IMR-90 (cell line): ENCODE results near the gene MRPL41. TPM values are rescaled to one million over a fixed set of nuclear protein-coding genes. Genes with fewer than 3 reads are reported as not detected.
A peak's percentile ranks its signal among the peaks of the same experiment; 100 is the strongest.

Source experiments
- ATAC-seq: fragments of 200-7000 bp; cut with Tn5 transposase; 2 replicates; pipeline ENCODE4 v1.9.1; 2020; ENCODE audit warnings: low read depth, mild to moderate bottlenecking, moderate library complexity
- BruUV-seq: library from RNA; stranded (reverse); fragments of 400-500 nt; replicated peaks from 2 replicates; lab custom pipeline; 2021; lab: Mats Ljungman, UMichigan
- CTCF ChIA-PET: fragments of 300-600 bp; formaldehyde crosslinking; extraction: SDS; loops from one replicate; lab custom pipeline; 2021; ENCODE audit warnings: antibody characterized with exemption; lab: Yijun Ruan, JAX
- POLR2A ChIA-PET: fragments of 300-600 bp; sonication (Branson Sonifier 250); formaldehyde crosslinking; loops from one replicate; lab custom pipeline; 2022; ENCODE audit warnings: antibody characterized with exemption; ENCODE audit not compliant: unreplicated experiment; lab: Charles Lee
- DNase-seq: peaks from one replicate; pipeline ENCODE4 v3.0.0; 2013
- H2AFZ ChIP-seq: replicated peaks from 2 replicates; pipeline ENCODE3; 2013; ENCODE audit warnings: low read length, mild to moderate bottlenecking; ENCODE audit not compliant: poor library complexity
- H2AK5ac ChIP-seq: 2 replicates; pipeline ENCODE4 v1.6.1; 2013; ENCODE audit warnings: low read depth, low read length, inconsistent platforms
- H2AK9ac ChIP-seq: replicated peaks from 2 replicates; pipeline ENCODE3; 2013; ENCODE audit warnings: mild to moderate bottlenecking, low read depth, low read length, moderate library complexity; ENCODE audit not compliant: poor library complexity
- H2BK120ac ChIP-seq: 2 replicates; pipeline ENCODE4 v1.6.1; 2013; ENCODE audit warnings: low read depth, low read length, inconsistent platforms
- H2BK15ac ChIP-seq: 3 replicates; pipeline ENCODE4 v1.6.1; 2013; ENCODE audit warnings: low read depth, low read length, inconsistent platforms
- H2BK20ac ChIP-seq: 2 replicates; pipeline ENCODE4 v1.6.1; 2013; ENCODE audit warnings: low read depth, mild to moderate bottlenecking, inconsistent platforms, low read length, moderate library complexity
- H2BK5ac ChIP-seq: 2 replicates; pipeline ENCODE4 v1.6.1; 2013; ENCODE audit warnings: mild to moderate bottlenecking, low read depth, low read length, inconsistent platforms; ENCODE audit not compliant: poor library complexity, severe bottlenecking
- H3K14ac ChIP-seq: replicated peaks from 2 replicates; pipeline ENCODE4 v1.6.1; 2013; ENCODE audit warnings: low read depth, low read length, inconsistent platforms
- H3K18ac ChIP-seq: 2 replicates; pipeline ENCODE4 v1.6.1; 2013; ENCODE audit warnings: low read depth, low read length, control low read depth
- H3K23ac ChIP-seq: 2 replicates; pipeline ENCODE4 v1.6.1; 2013; ENCODE audit warnings: low read depth, low read length, inconsistent platforms
- H3K27ac ChIP-seq: 2 replicates; pipeline ENCODE4 v1.5.1; 2013; ENCODE audit warnings: mild to moderate bottlenecking, control low read depth, low read length; ENCODE audit not compliant: insufficient read depth
- H3K27me3 ChIP-seq: 2 replicates; pipeline ENCODE4 v1.6.1; 2013; ENCODE audit warnings: low read length; ENCODE audit not compliant: control insufficient read depth, insufficient read depth
- H3K36me3 ChIP-seq: 2 replicates; pipeline ENCODE4 v1.6.1; 2013; ENCODE audit warnings: low read length, mixed read lengths; ENCODE audit not compliant: control insufficient read depth, insufficient read depth
- H3K4ac ChIP-seq: 2 replicates; pipeline ENCODE4 v1.6.1; 2013; ENCODE audit warnings: low read depth, low read length, inconsistent platforms
- H3K4me1 ChIP-seq: 2 replicates; pipeline ENCODE4 v1.6.1; 2013; ENCODE audit warnings: low read length, mixed read lengths; ENCODE audit not compliant: control insufficient read depth, insufficient read depth
- H3K4me2 ChIP-seq: 2 replicates; pipeline ENCODE4 v1.6.1; 2013; ENCODE audit warnings: low read depth, mild to moderate bottlenecking, control low read depth, low read length, moderate library complexity
- H3K4me3 ChIP-seq: 2 replicates; pipeline ENCODE4 v1.5.1; 2013; ENCODE audit warnings: low read depth, mild to moderate bottlenecking, control low read depth, low read length, moderate library complexity; ENCODE audit not compliant: insufficient read depth
- H3K56ac ChIP-seq: 2 replicates; pipeline ENCODE4 v1.6.1; 2013; ENCODE audit warnings: low read length, inconsistent platforms; ENCODE audit not compliant: insufficient read depth; ENCODE audit errors: extremely low read depth
- H3K79me1 ChIP-seq, 2 experiments: 2 replicates each; pipeline ENCODE4 v1.6.1; 2013; ENCODE audit warnings: low read length in 2 of 2, inconsistent platforms in 1 of 2, low read depth in 1 of 2
- H3K9ac ChIP-seq: 2 replicates; pipeline ENCODE4 v1.6.1; 2013; ENCODE audit warnings: low read depth, low read length, control low read depth
- H3K9me1 ChIP-seq: 2 replicates; pipeline ENCODE4 v1.6.1; 2013; ENCODE audit warnings: low read length, inconsistent platforms; ENCODE audit not compliant: insufficient read depth
- H3K9me3 ChIP-seq: 2 replicates; pipeline ENCODE4 v1.6.1; 2013; ENCODE audit warnings: low read length; ENCODE audit not compliant: control insufficient read depth, insufficient read depth
- H4K20me1 ChIP-seq: 2 replicates; pipeline ENCODE4 v1.6.1; 2013; ENCODE audit warnings: low read length, inconsistent platforms; ENCODE audit not compliant: insufficient read depth
- H4K5ac ChIP-seq: 2 replicates; pipeline ENCODE4 v1.6.1; 2013; ENCODE audit warnings: mild to moderate bottlenecking, low read depth, low read length, control low read depth
- H4K8ac ChIP-seq, 2 experiments: 2 replicates each; pipeline ENCODE4 v1.6.1; 2013; ENCODE audit warnings: low read depth in 2 of 2, low read length in 2 of 2, control low read depth in 1 of 2, inconsistent platforms in 1 of 2
- H4K91ac ChIP-seq: 2 replicates; pipeline ENCODE4 v1.6.1; 2013; ENCODE audit warnings: low read depth, low read length, inconsistent platforms; ENCODE audit not compliant: insufficient read depth
- CEBPB ChIP-seq: IDR thresholded peaks from 2 replicates; pipeline ENCODE4 v1.6.1; 2012; ENCODE audit warnings: low read depth, low read length, improper control_type of control experiment
- CHD1 ChIP-seq: IDR thresholded peaks from 2 replicates; pipeline ENCODE4 v1.6.1; 2012; ENCODE audit warnings: low read depth, low read length, improper control_type of control experiment
- FOS ChIP-seq: fragments of 150-350 bp; IDR thresholded peaks from 2 replicates; pipeline ENCODE4 v1.6.1; 2016; ENCODE audit warnings: low read depth, low read length
- MAFK ChIP-seq: IDR thresholded peaks from 2 replicates; pipeline ENCODE4 v1.6.1; 2012; ENCODE audit warnings: low read depth, low read length, improper control_type of control experiment
- MXI1 ChIP-seq: IDR thresholded peaks from 2 replicates; pipeline ENCODE4 v1.6.1; 2012; ENCODE audit warnings: low read depth, mild to moderate bottlenecking, low read length, moderate library complexity, borderline replicate concordance
- RFX5 ChIP-seq: IDR thresholded peaks from 2 replicates; pipeline ENCODE4 v1.8.0; 2012; ENCODE audit warnings: low read depth, mild to moderate bottlenecking, low read length, moderate library complexity
- WGBS, 2 experiments: methylation state at CpG; one replicate each; pipeline versions ENCODE4 v1.1.5 to v1.1.7; 2013; ENCODE audit warnings: missing lambda C conversion rate in 2 of 2; ENCODE audit not compliant: insufficient read length in 1 of 2; ENCODE audit errors: extremely low coverage in 2 of 2; 5-methylcytosine and 5-hydroxymethylcytosine counted together
- dilution Hi-C: fragments of 300-500 bp; cut with HindIII; formaldehyde crosslinking; loops from one replicate; pipeline ENCODE4 v1.14.3; 2018; ENCODE audit warnings: low sequenced_read_pairs; ENCODE audit not compliant: unreplicated experiment
- in situ Hi-C: fragments of 300-500 bp; cut with MboI; formaldehyde crosslinking; loops from 3 replicates; pipeline ENCODE4 v1.14.3; 2019; ENCODE audit warnings: low sequenced_read_pairs, inconsistent platforms, mixed read lengths
- intact Hi-C: fragments of 100-400 bp; cut with micrococcal nuclease; formaldehyde crosslinking; loops from 2 replicates; pipeline ENCODE4 v1.10.0; 2022
- polyA plus RNA-seq, 3 experiments: library from polyadenylated mRNA; depleted of rRNA; stranded (reverse); fragments of >200 nt; gene quantifications; 2 replicates each; pipeline ENCODE4 v1.2.3, GENCODE V29; 2012; ENCODE audit warnings: low replicate concordance in 1 of 3
- total RNA-seq: library from RNA; depleted of rRNA; stranded (reverse); fragments of >200 nt; gene quantifications from 2 replicates; pipeline ENCODE4 v1.2.3, GENCODE V29; 2012

Gene MRPL41
- total and polyA plus RNA-seq, 2 of the 4 experiments (the other 2 are of a cell fraction) = 15.6 to 38.9 TPM

GRCh38 chr9:137545123-137545522, 6.6 kb upstream of the MRPL41 start:
- H2AK9ac ChIP-seq = peak overlapping the region; percentile 13
- POLR2A ChIA-PET = no interaction called here
- no peak overlapping the region for H2AK5ac ChIP-seq
- no peak overlapping the region for H3K4me2 ChIP-seq
- H3K36me3 ChIP-seq = no peaks in the 10 kb centered on the region
- H3K9ac ChIP-seq = no peak overlapping the region
- TF ChIP-seq MAFK (no peak), FOS (no peak), RFX5 (no peak), MXI1 (no peak), CHD1 (no peak), CEBPB (no peak)
- H3K9me1 ChIP-seq = no peaks in the 10 kb centered on the region
- H3K9me3 ChIP-seq = no peaks in the 10 kb centered on the region
- 0 out of 2 replicates have a peak overlapping the region, but pooled peaks have one; percentile 13 for H3K14ac ChIP-seq
- H3K23ac ChIP-seq = no peak overlapping the region
- peak overlapping the region in 1 of 2 experiments; percentile 16; a peak in 1 of 4 replicates for H4K8ac ChIP-seq
- intact Hi-C loops (no loop called here), in situ Hi-C loops (no loop called here), dilution Hi-C loops (no loop called here)
- H2AFZ ChIP-seq = peak overlapping the region; percentile 72
- H2BK15ac ChIP-seq = no peak overlapping the region
- H3K4me1 ChIP-seq = peaks cover 2% of the 10 kb centered on the region; the same call in 1 of the 2 replicates
- peak; percentile 46 for ATAC-seq
- H2BK5ac ChIP-seq = no peak overlapping the region
- no TSS peak for BruUV-seq
- no peak overlapping the region for H2BK20ac ChIP-seq
- no peak overlapping the region for H3K4ac ChIP-seq
- H3K79me1 ChIP-seq = no peaks in the 10 kb centered on the region
- CTCF ChIA-PET = interaction anchor here (0.7 kb wide), 1 partner anchor 779 kb away, joined by 3 read pairs; no protein-coding TSS in a partner anchor
- no peak overlapping the region for H3K56ac ChIP-seq
- no peaks in the 10 kb centered on the region for H4K20me1 ChIP-seq
- H3K27me3 ChIP-seq = no peaks in the 10 kb centered on the region
- 43% methylated on average over 4 of the region's 10 CpGs; no CpG with 5 or more reads in 1 of the 2 experiments for WGBS, 2 experiments
- no peak overlapping the region for H4K5ac ChIP-seq
- H3K27ac ChIP-seq = no peak overlapping the region
- DNase-seq = peak; percentile 28
- H3K18ac ChIP-seq = no peak overlapping the region
- H3K4me3 ChIP-seq = no peak overlapping the region
- no peak overlapping the region for H2BK120ac ChIP-seq
- H4K91ac ChIP-seq = no peak overlapping the region
